HG02885 (cell line): ENCODE data around the gene DYNLT1.
"Not testable (repeated sequence)": the region's sequence is repeated elsewhere in the genome, so short reads cannot be mapped to it uniquely, and the experiment has no call there.

ENCODE experiments used
- ATAC-seq: cut with Tn5 transposase; IDR thresholded peaks from one replicate; pipeline ENCODE4 v1.9.1; 2021; ENCODE audit warnings: mild to moderate bottlenecking; ENCODE audit not compliant: unreplicated experiment, poor library complexity

The DYNLT1 gene

GRCh38 chr6:158626360-158627167, 18.0 kb downstream of the DYNLT1 start:
- ATAC-seq, result no peak

- ATAC-seq, result no peak
Measured at GRCh38 chr6:158625881-158626305, 18.6 kb downstream of the DYNLT1 start.

GRCh38 chr6:158624684-158625682, 19.6 kb downstream of the DYNLT1 start:
- ATAC-seq, result no peak

DNA sequence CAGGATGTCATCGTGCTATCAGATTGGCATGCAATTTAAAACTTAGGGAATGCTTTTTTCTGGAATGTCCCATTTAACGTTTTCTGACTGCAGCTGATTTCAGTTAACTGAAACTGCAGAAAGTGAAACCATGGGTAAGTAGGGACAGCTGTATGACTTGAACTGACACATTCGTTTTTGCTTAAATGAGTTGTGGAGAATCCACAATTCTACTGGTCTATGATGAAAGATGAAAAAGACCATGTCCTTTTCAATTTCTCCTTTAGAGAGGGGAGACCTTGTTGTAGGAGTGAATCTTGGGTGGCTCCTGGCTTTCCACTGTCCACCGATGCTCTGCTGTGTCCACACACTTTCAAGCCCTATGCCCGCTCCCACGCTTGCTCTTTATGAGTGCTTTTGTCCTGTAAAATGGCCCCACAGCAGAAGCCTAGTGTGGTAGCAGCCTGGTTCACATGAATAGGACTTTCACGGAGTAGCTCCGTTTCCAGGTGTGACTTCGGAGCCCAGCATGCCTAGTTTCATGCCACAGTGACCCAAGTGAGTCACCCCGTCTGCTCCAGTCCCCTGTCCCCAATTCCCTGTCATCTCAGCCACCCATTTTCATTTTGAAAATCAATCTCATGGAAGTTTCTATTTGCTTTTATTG, 21.9 kb downstream of the DYNLT1 start:
- ATAC-seq, result no peak

DNA sequence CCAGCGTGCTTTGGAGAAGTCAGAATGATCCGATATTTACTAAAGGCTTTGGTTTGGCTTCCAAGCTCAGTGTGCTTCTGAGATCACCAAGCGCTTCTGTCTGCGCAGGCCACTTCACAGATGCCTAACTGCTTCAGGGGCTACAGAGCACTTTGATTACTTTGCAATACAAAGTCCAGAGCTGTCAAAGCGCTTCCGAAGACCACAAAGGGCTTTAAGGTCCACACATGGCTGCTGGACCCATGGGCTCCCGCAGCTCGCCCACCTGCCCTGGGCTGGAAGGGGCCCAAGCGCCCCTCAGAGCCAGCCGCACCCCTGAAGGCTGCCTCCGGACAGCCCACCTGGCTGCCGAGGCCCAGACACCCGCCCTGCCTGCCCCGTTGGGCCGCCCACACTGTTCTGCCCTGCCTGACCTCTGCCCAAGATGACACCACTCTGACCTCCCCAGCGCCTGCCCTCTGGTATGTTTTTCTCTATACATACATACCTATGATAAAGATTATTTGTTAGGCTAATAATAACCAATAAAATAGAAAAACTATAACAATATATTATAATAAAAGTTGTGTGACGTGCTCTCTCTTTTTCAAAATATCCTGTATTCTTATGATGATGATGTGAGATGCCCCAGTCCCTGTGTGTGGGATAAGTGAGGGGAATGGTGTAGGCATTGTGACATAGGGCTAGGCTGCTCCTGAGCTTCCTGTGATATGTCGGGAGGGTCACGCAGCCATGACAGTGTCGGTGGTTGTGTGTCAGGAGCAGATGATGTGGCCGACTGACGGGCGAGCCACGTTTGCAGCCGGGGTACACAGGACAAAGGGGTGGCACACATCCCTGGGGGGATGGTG, 22.6 kb downstream of the DYNLT1 start:
- ATAC-seq, result no peak

DNA sequence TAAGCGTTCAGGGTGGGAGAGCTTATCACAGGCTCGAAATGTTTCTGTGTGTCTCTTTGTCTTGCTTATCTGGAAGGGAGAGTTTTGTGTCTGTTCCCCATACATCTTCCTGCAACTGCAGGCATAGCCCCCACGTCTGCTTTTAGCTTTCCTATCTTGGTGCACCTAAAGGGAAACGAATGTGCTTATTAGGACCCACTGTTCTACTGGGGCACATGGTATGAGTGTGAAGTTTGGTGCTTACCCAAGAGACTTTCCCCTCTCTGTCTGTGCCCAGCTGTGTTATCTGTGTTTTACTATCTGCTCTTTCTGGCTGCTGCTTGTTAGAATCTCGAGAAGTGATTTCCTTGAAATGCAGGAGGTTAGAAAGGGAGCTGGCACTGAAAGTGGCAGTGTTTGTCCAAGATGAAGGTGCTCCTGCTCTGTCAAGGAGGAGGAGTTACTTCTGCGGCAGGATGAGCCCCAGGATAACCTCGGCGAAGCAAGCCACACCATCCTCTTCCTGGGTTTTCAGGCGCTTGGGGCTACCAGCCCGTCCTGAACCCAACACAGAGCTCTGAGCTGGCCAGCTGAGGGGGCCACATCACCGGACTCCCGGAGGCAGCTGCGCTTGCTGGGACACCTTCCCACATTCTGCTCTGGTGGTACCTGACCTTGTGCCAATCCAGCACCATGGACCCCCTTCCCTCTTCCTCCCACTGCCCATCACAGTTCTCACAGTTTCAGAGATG, 23.4 kb downstream of the DYNLT1 start:
- ATAC-seq, result no peak

DNA sequence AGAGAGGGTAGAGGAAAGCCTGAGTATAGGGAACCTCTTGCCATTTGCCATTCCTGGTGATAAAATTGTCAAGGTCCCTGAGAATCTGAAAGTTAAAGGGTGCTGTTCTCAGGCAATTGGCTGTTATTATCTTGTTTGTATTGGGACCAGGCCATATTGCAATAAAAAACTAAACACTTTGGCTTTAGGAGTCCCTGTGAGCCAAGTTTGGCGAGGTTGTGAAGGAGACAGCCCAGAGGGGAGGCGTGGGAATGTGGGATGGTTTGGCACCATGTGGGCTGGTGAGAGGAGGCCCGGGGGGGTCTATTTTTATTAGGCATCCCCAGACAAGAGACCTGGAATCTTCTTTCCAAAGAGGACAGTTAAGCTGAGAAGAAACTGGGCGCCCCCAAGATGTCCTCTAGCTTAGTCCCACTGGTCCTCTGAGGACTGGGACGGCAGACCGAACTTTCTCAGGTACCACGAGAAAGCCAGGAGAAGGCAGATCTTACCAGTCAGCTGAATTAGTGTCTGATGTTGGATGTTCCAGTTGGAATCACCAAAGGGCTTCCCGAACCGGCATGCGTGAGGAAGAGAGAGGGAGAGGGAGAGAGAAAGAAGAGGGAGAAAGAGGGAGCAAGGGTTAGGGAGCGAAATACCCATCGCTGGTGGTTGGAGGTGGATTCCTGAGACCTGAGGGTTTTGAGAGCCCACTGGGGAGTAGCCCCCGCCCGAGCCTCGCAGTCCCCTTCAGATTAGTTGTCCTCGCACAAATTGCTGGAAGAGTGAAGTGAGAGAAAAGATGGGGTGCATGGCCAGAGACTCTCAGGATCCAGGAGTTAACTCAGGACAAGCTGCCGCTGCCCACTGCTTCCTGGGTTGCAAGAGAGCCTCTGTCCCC, 24.4 kb downstream of the DYNLT1 start:
- ATAC-seq, result no peak

GRCh38 chr6:158618289-158618688, 26.3 kb downstream of the DYNLT1 start:
- ATAC-seq, result not testable (repeated sequence)

GRCh38 chr6:158614606-158615005, 29.9 kb downstream of the DYNLT1 start:
- not testable (repeated sequence) for ATAC-seq

DNA sequence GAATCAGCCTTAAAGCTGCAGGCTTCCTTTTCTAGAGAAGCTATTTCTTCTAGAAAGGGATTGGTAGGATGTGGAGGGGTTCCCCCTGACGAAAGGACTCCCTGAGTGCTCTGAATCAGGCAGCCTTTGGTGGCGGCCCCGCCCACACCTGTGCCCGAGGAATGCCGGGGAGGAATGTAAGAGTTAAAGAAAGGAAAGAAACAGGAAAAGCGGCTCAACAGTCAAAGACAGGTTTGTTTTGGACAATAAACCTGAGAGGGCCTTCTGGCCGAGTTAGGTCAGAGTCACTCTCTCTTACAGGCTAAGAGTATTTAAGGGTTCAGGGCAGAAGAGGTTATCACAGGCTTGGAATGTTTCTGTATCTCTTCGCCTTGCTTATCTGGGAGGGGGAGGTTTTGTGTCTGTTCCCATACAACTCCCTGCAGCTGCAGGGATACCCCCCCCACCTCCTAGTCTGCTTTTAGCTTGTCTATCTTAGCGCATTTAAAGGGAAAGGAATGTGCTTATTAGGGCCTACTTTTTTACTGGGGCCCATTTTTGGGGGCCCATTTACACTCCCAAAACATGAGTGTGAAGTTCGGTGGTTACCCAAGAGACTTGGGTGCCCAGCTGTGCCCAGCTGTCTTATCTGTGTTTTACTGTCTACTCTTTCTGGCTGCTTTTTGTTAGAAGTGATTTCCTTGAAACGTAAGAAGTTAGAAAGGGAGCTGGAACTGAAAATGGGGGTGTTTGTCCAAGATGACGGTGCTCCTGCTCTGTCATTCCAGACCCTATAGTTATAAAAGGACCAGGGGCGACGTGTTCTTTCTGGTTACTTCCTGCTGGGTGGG, 32.8 kb downstream of the DYNLT1 start:
- ATAC-seq, result no peak

GRCh38 chr6:158611039-158611438, 33.5 kb downstream of the DYNLT1 start:
- no peak for ATAC-seq

- no peak for ATAC-seq
Measured at GRCh38 chr6:158610319-158610968, 34.1 kb downstream of the DYNLT1 start.

GRCh38 chr6:158609455-158610155, 34.9 kb downstream of the DYNLT1 start:
- no peak for ATAC-seq

GRCh38 chr6:158608221-158608620, 36.3 kb downstream of the DYNLT1 start:
- ATAC-seq, result no peak

GRCh38 chr6:158607411-158608170, 37.0 kb downstream of the DYNLT1 start:
- ATAC-seq, result no peak
